ENCODE results near the gene DRG2. TPM values are rescaled to one million over a fixed set of nuclear protein-coding genes. Genes with fewer than 3 reads are reported as not detected.

DRG2 gene
- polyA plus RNA-seq, 4 donors, result 34.8 to 48.6 (median 41.3) TPM

GRCh38 chr17:18115517-18115916 is 27.8 kb downstream of the DRG2 start:
- FAIRE-seq, result no peak
- no peaks in the 10 kb centered on the region for H3K4me1 ChIP-seq (ENCODE audit: control insufficient read depth in 3 of 3, insufficient read depth in 2 of 3, low read depth in 1 of 3, low read length in 2 of 3)
- no peaks in the 10 kb centered on the region for H3K27me3 ChIP-seq (ENCODE audit: control insufficient read depth in 3 of 3, insufficient read depth in 3 of 3, low read length in 3 of 3)

GRCh38 chr17:18116078-18116477 is 28.3 kb downstream of the DRG2 start:
- Histone ChIP-seq H3K4me3 (ENCODE audit: low read depth in 1 of 3, low read length in 3 of 3) (no peak overlapping the region), H3K27ac (ENCODE audit: low read depth in 1 of 3, low read length in 2 of 3) (no peak overlapping the region), H3K36me3 (ENCODE audit: control insufficient read depth in 3 of 3, insufficient read depth in 2 of 3, low read depth in 1 of 3, low read length in 3 of 3) (no peaks in the 10 kb centered on the region), H3K4me1 (ENCODE audit: control insufficient read depth in 3 of 3, insufficient read depth in 2 of 3, low read depth in 1 of 3, low read length in 2 of 3) (no peaks in the 10 kb centered on the region), H3K27me3 (ENCODE audit: control insufficient read depth in 3 of 3, insufficient read depth in 3 of 3, low read length in 3 of 3) (no peaks in the 10 kb centered on the region), H3K9me3 (ENCODE audit: control insufficient read depth in 2 of 2, insufficient read depth in 1 of 2, low read depth in 1 of 2, low read length in 1 of 2) (peaks cover 0 to 17% of the 10 kb centered on the region in 2 donors)
- DNase-seq (no peak), FAIRE-seq (no peak)
- WGBS, 3 donors, result 86 to 93% (median 87%) methylated on average over 5 of the region's 5 CpGs

More at GRCh38 chr17:18115517-18115916, 27.8 kb downstream of the DRG2 start:
- DNase-seq, result peak in 1 of 2 donors; percentile 13
- Histone ChIP-seq H3K36me3 (ENCODE audit: control insufficient read depth in 3 of 3, insufficient read depth in 2 of 3, low read depth in 1 of 3, low read length in 3 of 3) (no peaks in the 10 kb centered on the region), H3K27ac (ENCODE audit: low read depth in 1 of 3, low read length in 2 of 3) (no peak overlapping the region), H3K4me3 (ENCODE audit: low read depth in 1 of 3, low read length in 3 of 3) (no peak overlapping the region), H3K9me3 (ENCODE audit: control insufficient read depth in 2 of 2, insufficient read depth in 1 of 2, low read depth in 1 of 2, low read length in 1 of 2) (peaks cover 0 to 17% of the 10 kb centered on the region in 2 donors)
- 18 to 70% (median 49%) methylated on average over 4 to 7 of the region's 7 CpGs for WGBS, 3 donors

- no peaks in the 10 kb centered on the region for H3K36me3 ChIP-seq (ENCODE audit: control insufficient read depth in 3 of 3, insufficient read depth in 2 of 3, low read depth in 1 of 3, low read length in 3 of 3)
- H3K27me3 ChIP-seq (ENCODE audit: control insufficient read depth in 3 of 3, insufficient read depth in 3 of 3, low read length in 3 of 3), result no peaks in the 10 kb centered on the region
- FAIRE-seq (no peak), DNase-seq (no peak)
- peaks cover 0 to 17% of the 10 kb centered on the region in 2 donors for H3K9me3 ChIP-seq (ENCODE audit: control insufficient read depth in 2 of 2, insufficient read depth in 1 of 2, low read depth in 1 of 2, low read length in 1 of 2)
- no peak overlapping the region for H3K4me3 ChIP-seq (ENCODE audit: low read depth in 1 of 3, low read length in 3 of 3)
- no peak overlapping the region for H3K27ac ChIP-seq (ENCODE audit: low read depth in 1 of 3, low read length in 2 of 3)
- WGBS, 3 donors, result 100% methylated on average over 1 of the region's 1 CpG
- no peaks in the 10 kb centered on the region for H3K4me1 ChIP-seq (ENCODE audit: control insufficient read depth in 3 of 3, insufficient read depth in 2 of 3, low read depth in 1 of 3, low read length in 2 of 3)
Measured at GRCh38 chr17:18117533-18117932, 29.8 kb downstream of the DRG2 start.

- Histone ChIP-seq H3K9me3 (ENCODE audit: control insufficient read depth in 2 of 2, insufficient read depth in 1 of 2, low read depth in 1 of 2, low read length in 1 of 2) (peaks cover 0 to 17% of the 10 kb centered on the region in 2 donors), H3K27me3 (ENCODE audit: control insufficient read depth in 3 of 3, insufficient read depth in 3 of 3, low read length in 3 of 3) (no peaks in the 10 kb centered on the region), H3K27ac (ENCODE audit: low read depth in 1 of 3, low read length in 2 of 3) (no peak overlapping the region), H3K36me3 (ENCODE audit: control insufficient read depth in 3 of 3, insufficient read depth in 2 of 3, low read depth in 1 of 3, low read length in 3 of 3) (no peaks in the 10 kb centered on the region), H3K4me3 (ENCODE audit: low read depth in 1 of 3, low read length in 3 of 3) (no peak overlapping the region), H3K4me1 (ENCODE audit: control insufficient read depth in 3 of 3, insufficient read depth in 2 of 3, low read depth in 1 of 3, low read length in 2 of 3) (no peaks in the 10 kb centered on the region)
- no peak for DNase-seq
- FAIRE-seq, result no peak
- 88 to 91% (median 91%) methylated on average over 33 of the region's 33 CpGs for WGBS, 3 donors
Measured at GRCh38 chr17:18117982-18118975, 30.5 kb downstream of the DRG2 start.

- H3K27me3 ChIP-seq (ENCODE audit: control insufficient read depth in 3 of 3, insufficient read depth in 3 of 3, low read length in 3 of 3), result peaks cover 0 to 1% (median 0%) of the 10 kb centered on the region in 3 donors
- H3K36me3 ChIP-seq (ENCODE audit: control insufficient read depth in 3 of 3, insufficient read depth in 2 of 3, low read depth in 1 of 3, low read length in 3 of 3), result no peaks in the 10 kb centered on the region
- WGBS, 3 donors, result 97% methylated on average over 48 to 57 of the region's 57 CpGs
- DNase-seq, result no peak
- no peak overlapping the region for H3K27ac ChIP-seq (ENCODE audit: low read depth in 1 of 3, low read length in 2 of 3)
- FAIRE-seq, result no peak
- no peaks in the 10 kb centered on the region for H3K4me1 ChIP-seq (ENCODE audit: control insufficient read depth in 3 of 3, insufficient read depth in 2 of 3, low read depth in 1 of 3, low read length in 2 of 3)
- H3K9me3 ChIP-seq (ENCODE audit: control insufficient read depth in 2 of 2, insufficient read depth in 1 of 2, low read depth in 1 of 2, low read length in 1 of 2), result peaks cover 0 to 17% of the 10 kb centered on the region in 2 donors
- H3K4me3 ChIP-seq (ENCODE audit: low read depth in 1 of 3, low read length in 3 of 3), result no peak overlapping the region
Measured at GRCh38 chr17:18119166-18119745, 31.5 kb downstream of the DRG2 start.

GRCh38 chr17:18119938-18120337 is 32.2 kb downstream of the DRG2 start:
- peaks cover 0 to 2% (median 0%) of the 10 kb centered on the region in 3 donors for H3K27me3 ChIP-seq (ENCODE audit: control insufficient read depth in 3 of 3, insufficient read depth in 3 of 3, low read length in 3 of 3)
- H3K36me3 ChIP-seq (ENCODE audit: control insufficient read depth in 3 of 3, insufficient read depth in 2 of 3, low read depth in 1 of 3, low read length in 3 of 3), result no peaks in the 10 kb centered on the region
- no peaks in the 10 kb centered on the region for H3K4me1 ChIP-seq (ENCODE audit: control insufficient read depth in 3 of 3, insufficient read depth in 2 of 3, low read depth in 1 of 3, low read length in 2 of 3)
- WGBS, 3 donors, result 96 to 98% (median 97%) methylated on average over 28 to 30 of the region's 30 CpGs
- no peak overlapping the region for H3K27ac ChIP-seq (ENCODE audit: low read depth in 1 of 3, low read length in 2 of 3)
- H3K9me3 ChIP-seq (ENCODE audit: control insufficient read depth in 2 of 2, insufficient read depth in 1 of 2, low read depth in 1 of 2, low read length in 1 of 2), result peaks cover 0 to 17% of the 10 kb centered on the region in 2 donors
- no peak for DNase-seq
- no peak overlapping the region for H3K4me3 ChIP-seq (ENCODE audit: low read depth in 1 of 3, low read length in 3 of 3)
- FAIRE-seq, result no peak

GRCh38 chr17:18120461-18121017 is 32.8 kb downstream of the DRG2 start:
- no peaks in the 10 kb centered on the region for H3K4me1 ChIP-seq (ENCODE audit: control insufficient read depth in 3 of 3, insufficient read depth in 2 of 3, low read depth in 1 of 3, low read length in 2 of 3)
- H3K4me3 ChIP-seq (ENCODE audit: low read depth in 1 of 3, low read length in 3 of 3), result no peak overlapping the region
- WGBS, 3 donors, result 86 to 95% (median 93%) methylated on average over 39 to 68 of the region's 68 CpGs
- DNase-seq (no peak), FAIRE-seq (no peak)
- no peak overlapping the region for H3K27ac ChIP-seq (ENCODE audit: low read depth in 1 of 3, low read length in 2 of 3)
- peaks cover 0 to 17% of the 10 kb centered on the region in 2 donors for H3K9me3 ChIP-seq (ENCODE audit: control insufficient read depth in 2 of 2, insufficient read depth in 1 of 2, low read depth in 1 of 2, low read length in 1 of 2)
- peaks cover 0 to 2% (median 0%) of the 10 kb centered on the region in 3 donors for H3K27me3 ChIP-seq (ENCODE audit: control insufficient read depth in 3 of 3, insufficient read depth in 3 of 3, low read length in 3 of 3)
- H3K36me3 ChIP-seq (ENCODE audit: control insufficient read depth in 3 of 3, insufficient read depth in 2 of 3, low read depth in 1 of 3, low read length in 3 of 3), result no peaks in the 10 kb centered on the region

- FAIRE-seq, result no peak
- Histone ChIP-seq H3K36me3 (ENCODE audit: control insufficient read depth in 3 of 3, insufficient read depth in 2 of 3, low read depth in 1 of 3, low read length in 3 of 3) (no peaks in the 10 kb centered on the region), H3K27ac (ENCODE audit: low read depth in 1 of 3, low read length in 2 of 3) (no peak overlapping the region), H3K27me3 (ENCODE audit: control insufficient read depth in 3 of 3, insufficient read depth in 3 of 3, low read length in 3 of 3) (peaks cover 0 to 2% (median 0%) of the 10 kb centered on the region in 3 donors), H3K9me3 (ENCODE audit: control insufficient read depth in 2 of 2, insufficient read depth in 1 of 2, low read depth in 1 of 2, low read length in 1 of 2) (peaks cover 0 to 17% of the 10 kb centered on the region in 2 donors), H3K4me3 (ENCODE audit: low read depth in 1 of 3, low read length in 3 of 3) (no peak overlapping the region), H3K4me1 (ENCODE audit: control insufficient read depth in 3 of 3, insufficient read depth in 2 of 3, low read depth in 1 of 3, low read length in 2 of 3) (no peaks in the 10 kb centered on the region)
- WGBS, 3 donors, result 90 to 92% (median 90%) methylated on average over 33 to 54 of the region's 54 CpGs
- DNase-seq, result no peak
Measured at GRCh38 chr17:18121144-18121910, 33.6 kb downstream of the DRG2 start.

Measured in small intestine (tissue), 7 donors.